Measurements from ENCODE around the gene EME1.
"Not testable (repeated sequence)": the region's sequence is repeated elsewhere in the genome, so short reads cannot be mapped to it uniquely, and the experiment has no call there.

EME1 gene

DNA sequence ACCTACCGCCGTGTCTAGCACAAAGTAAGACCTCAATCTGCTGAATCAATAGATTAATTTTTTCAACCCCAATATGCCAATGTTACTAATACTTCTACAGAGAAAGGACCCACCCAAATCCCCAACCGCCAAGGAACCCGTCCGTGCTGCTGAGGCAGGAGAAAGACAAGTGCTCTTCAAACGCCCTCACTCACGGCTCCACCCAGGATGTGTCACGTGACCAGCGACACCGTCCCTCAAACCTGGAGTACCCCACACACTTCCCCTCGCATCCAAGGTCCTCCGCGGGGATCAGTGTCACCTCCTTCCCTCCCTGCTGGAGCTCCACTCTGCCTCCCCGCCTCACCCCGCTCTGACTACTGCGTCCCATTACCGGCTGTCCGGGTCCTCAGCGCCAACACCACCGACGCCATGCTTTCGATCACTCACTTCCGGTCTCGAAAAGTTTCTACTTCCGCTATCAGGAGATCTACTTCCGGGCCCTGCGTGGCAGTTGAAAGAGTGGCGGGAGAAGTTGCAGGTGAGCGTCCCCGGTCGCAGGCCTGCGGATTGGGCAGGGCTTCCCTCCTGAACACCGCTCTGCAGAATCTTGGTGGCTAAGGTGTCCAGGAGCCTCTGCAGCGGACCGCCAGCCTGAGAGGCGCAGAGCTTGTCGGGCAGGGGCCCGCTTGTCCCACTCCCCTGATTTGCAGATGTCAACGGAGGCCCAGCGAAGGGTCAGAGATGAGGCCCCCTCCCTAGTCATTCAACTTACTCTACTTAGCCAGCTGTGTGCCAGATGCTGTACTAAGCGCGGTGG lies at the start of gene EME1, which contains the start of gene MRPL27:
TSS of gene EME1 (plus strand) at position 472 of the 799 bp plus-strand sequence. CDS start 1,980 bp downstream, outside the sequence.
TSS of gene MRPL27 (minus strand) at position 427 of the 799 bp plus-strand sequence. CDS start at position 413, 14 bp downstream.
- DNase-seq (ENCODE audit: low read depth in 2 of 2), result peak; percentile 73 to 79

DNA sequence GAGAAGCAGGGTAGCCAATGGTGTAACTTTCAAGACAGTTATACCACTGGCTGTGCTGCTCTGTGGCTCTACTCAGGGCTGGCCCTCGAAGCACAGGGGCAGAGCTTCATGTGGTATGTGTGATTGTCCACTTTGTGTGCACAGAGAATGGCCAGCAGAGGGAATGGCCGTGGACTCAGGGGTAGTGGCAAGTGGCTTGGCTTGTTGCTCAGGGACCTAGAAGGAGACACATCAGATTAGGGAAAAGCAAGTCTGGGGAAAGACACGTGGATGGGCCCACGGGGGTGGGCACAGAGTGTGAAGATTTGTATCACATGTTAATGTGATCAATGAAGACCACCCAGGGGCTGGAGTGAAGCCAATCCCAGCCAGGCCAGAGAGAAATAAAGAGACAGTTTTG lies 47.1 kb upstream of the EME1 start:
- DNase-seq (ENCODE audit: low read depth in 2 of 2), result no peak

- DNase-seq (ENCODE audit: low read depth in 2 of 2), result no peak
These were observed 46.1 kb upstream of the EME1 start for GRCh38 chr17:50326831-50327364.

GRCh38 chr17:50328363-50329325 lies 44.4 kb upstream of the EME1 start:
- no peak for DNase-seq (ENCODE audit: low read depth in 2 of 2)

- no peak for DNase-seq (ENCODE audit: low read depth in 2 of 2)
These were observed 43.3 kb upstream of the EME1 start for GRCh38 chr17:50329716-50330115.

GRCh38 chr17:50330151-50330775 lies 42.8 kb upstream of the EME1 start:
- no peak for DNase-seq (ENCODE audit: low read depth in 2 of 2)

DNA sequence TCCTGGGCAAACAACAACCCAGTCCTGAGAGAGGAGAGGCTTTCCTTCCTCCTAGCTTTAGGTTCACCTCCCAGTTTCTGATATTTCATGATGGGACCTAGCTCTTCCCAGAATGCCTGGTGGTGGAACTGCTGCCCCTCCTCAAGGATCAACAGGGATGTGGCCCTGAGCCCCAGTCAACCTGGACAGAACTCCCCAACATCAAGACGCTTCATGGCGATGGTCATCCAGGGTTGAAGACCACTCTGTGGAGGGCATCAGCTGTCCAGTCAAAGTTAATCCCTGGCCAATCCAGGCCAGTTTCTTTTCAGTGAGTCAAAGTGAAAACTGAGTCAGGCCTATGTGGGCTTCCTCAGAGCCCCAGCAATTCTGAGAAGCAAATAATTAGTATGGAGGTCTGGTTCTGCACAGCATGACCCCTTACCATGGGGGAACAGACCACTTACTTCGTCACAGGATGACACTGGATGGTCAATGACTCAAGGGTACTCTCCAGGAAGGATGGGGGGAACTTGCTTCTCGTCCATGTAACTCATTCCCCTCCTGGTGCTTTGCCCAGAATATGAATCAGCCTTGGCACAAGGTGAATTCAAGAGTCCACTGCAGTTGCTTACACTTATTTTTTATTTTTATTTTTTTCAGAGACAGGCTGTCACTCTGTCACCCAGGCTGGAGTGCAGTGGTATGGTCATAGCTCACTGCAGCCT lies 41.8 kb upstream of the EME1 start:
- no peak for DNase-seq (ENCODE audit: low read depth in 2 of 2)

GRCh38 chr17:50332196-50332595 lies 40.8 kb upstream of the EME1 start:
- no peak for DNase-seq (ENCODE audit: low read depth in 2 of 2)

GRCh38 chr17:50333291-50334057 lies 39.6 kb upstream of the EME1 start:
- DNase-seq (ENCODE audit: low read depth in 2 of 2), result not testable (repeated sequence)

- DNase-seq (ENCODE audit: low read depth in 2 of 2), result no peak
These were observed 35.1 kb upstream of the EME1 start for GRCh38 chr17:50337956-50338355.

DNA sequence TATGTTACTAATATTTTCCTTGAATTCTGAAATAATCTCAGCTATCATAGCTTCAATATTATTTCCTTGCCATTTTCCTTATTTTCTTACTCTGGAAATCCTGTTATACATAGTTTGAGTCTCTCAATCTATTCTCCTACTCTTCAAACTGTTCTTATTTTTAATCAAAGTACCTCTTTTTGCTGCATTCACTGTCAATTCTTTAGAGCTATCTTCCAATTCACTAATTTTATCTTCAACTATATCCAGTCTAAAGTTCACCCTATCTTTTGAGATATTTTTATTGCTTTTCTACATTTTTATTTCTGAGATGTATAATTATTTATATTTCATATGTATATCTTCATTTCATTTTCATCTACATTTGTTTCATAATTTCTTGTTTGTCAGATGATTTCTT lies 34.4 kb upstream of the EME1 start:
- DNase-seq (ENCODE audit: low read depth in 2 of 2), result no peak

- no peak for DNase-seq (ENCODE audit: low read depth in 2 of 2)
These were observed 33.6 kb upstream of the EME1 start for GRCh38 chr17:50339381-50339780.

GRCh38 chr17:50344731-50345365 lies 28.2 kb upstream of the EME1 start:
- DNase-seq (ENCODE audit: low read depth in 2 of 2), result no peak

DNA sequence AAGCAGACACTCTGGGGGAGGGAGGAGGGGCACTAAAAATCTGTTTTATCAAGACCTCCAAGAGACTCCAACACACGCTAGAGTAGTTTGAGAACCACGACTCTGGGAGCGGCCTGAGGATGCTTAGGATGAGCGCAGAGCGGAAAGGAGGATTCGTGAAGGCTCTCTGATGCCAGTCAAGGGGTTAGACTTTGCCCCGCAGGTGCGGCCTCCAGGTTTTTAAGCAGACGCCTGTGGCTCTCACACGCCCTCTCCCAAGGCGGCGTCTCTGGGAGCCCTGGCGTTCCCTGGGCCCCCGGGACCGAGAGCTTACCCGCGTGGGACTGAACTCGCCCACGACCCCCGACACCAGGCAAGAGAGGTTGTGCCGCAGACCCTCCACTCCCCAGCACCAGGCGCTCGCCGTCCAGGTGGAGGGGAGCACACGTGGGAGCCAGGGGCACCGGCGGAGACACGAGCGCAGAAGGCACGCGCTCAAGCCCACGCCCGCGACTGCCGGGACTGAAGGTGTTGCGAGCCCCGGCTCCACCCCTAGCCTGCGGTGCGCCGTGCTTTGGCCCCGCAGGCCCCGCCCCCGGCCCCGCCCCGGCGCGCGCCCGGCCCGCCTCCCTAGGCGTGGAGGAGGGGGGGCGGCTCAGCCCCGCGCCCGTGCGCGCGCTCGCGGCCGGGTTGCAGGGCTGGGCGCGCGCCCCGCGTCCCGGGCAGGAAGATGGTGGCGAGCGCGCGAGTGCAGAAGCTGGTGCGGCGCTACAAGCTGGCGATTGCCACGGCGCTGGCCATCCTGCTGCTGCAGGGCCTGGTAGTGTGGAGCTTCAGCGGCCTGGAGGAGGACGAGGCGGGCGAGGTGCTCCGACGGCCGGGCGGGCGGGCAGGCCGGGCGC lies 27.4 kb upstream of the EME1 start, which contains the start of gene XYLT2:
TSS of gene XYLT2 (plus strand) at position 695 of the 881 bp plus-strand sequence. CDS start at position 710, 15 bp downstream.
- peak; percentile 85 to 88 for DNase-seq (ENCODE audit: low read depth in 2 of 2)

GRCh38 chr17:50346313-50347116 lies 26.5 kb upstream of the EME1 start:
- DNase-seq (ENCODE audit: low read depth in 2 of 2), result peak; percentile 32 to 50

DNA sequence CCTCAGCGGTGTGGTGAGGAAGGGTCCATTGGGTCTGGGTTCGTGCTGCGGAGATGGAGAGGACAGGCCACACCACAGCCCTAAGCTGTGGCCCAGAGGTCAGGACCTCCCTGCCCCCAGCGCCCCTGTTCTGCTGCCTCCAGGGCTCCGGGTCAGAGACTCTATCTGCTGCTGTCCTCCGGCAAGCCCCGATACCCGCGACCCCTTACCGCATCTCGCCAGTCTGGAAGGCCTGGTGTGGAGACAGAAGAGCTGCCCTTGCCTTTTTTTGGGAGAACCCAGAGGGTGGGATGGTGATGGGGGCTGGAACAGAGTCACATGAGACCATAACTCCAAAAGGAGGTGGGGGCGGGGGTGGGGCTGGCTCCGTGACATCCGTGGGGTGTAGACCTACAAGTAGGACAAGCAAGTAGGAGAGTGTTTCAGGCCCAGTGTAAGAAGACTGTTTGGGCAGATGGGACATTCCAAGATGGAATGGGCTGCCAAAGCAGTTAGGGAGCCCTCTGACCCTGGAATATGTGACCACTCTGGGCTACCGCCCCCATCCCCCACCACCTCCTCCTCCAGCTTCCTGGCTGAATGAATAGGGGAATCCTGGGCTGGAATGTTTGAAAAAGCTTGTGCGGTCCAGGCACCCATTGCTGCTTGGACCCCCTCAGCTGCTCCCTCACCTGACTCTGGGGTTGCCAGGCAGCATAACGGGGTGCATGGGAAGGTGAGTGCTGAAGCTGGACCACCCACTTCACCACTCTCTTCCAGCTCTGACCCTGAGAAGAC lies 25.7 kb upstream of the EME1 start:
- DNase-seq (ENCODE audit: low read depth in 2 of 2), result no peak

- no peak for DNase-seq (ENCODE audit: low read depth in 2 of 2)
These were observed 25.1 kb upstream of the EME1 start for GRCh38 chr17:50347894-50348291.
